CD4-positive, alpha-beta T cell treated with Interleukin-6 for 4 hours (primary cell): ENCODE data around the gene TBX4.
"Not testable (repeated sequence)": the region's sequence is repeated elsewhere in the genome, so short reads cannot be mapped to it uniquely, and the experiment has no call there.

Source experiments
- DNase-seq: peaks from one replicate; pipeline ENCODE4 v3.0.0-alpha.2; 2020; ENCODE audit warnings: mixed read lengths

Gene TBX4

GRCh38 chr17:61413661-61414126 is 38.5 kb upstream of the TBX4 start:
- no peak for DNase-seq

GRCh38 chr17:61414141-61414935 is 37.9 kb upstream of the TBX4 start:
- DNase-seq = no peak

- DNase-seq = no peak
Measured at GRCh38 chr17:61414936-61415251, 37.3 kb upstream of the TBX4 start.

GRCh38 chr17:61415374-61416210 is 36.6 kb upstream of the TBX4 start:
- DNase-seq = no peak

GRCh38 chr17:61416211-61416539 is 36.0 kb upstream of the TBX4 start:
- DNase-seq = no peak

- peak; percentile 65 for DNase-seq
Measured at GRCh38 chr17:61416540-61417363, 35.5 kb upstream of the TBX4 start.

- no peak for DNase-seq
Measured at GRCh38 chr17:61418449-61418848, 33.8 kb upstream of the TBX4 start.

- no peak for DNase-seq
Measured at GRCh38 chr17:61419496-61420046, 32.7 kb upstream of the TBX4 start.

- DNase-seq = no peak
Measured at GRCh38 chr17:61420052-61420451, 32.2 kb upstream of the TBX4 start.

GRCh38 chr17:61420745-61421398 is 31.4 kb upstream of the TBX4 start:
- no peak for DNase-seq

- no peak for DNase-seq
Measured at GRCh38 chr17:61421460-61421859, 30.8 kb upstream of the TBX4 start.

- no peak for DNase-seq
Measured at GRCh38 chr17:61422116-61422799, 30.0 kb upstream of the TBX4 start.

- no peak for DNase-seq
Measured at GRCh38 chr17:61422869-61423268, 29.4 kb upstream of the TBX4 start.

GRCh38 chr17:61423967-61424649 is 28.1 kb upstream of the TBX4 start:
- no peak for DNase-seq

GRCh38 chr17:61425682-61426481 is 26.3 kb upstream of the TBX4 start:
- no peak for DNase-seq

- no peak for DNase-seq
Measured at GRCh38 chr17:61426482-61427304, 25.5 kb upstream of the TBX4 start.

GRCh38 chr17:61427567-61427966 is 24.7 kb upstream of the TBX4 start:
- no peak for DNase-seq

GRCh38 chr17:61429274-61429673 is 22.9 kb upstream of the TBX4 start:
- no peak for DNase-seq

GRCh38 chr17:61429831-61430230 is 22.4 kb upstream of the TBX4 start:
- DNase-seq = not testable (repeated sequence)
